PC-9 (cell line): ENCODE results near the gene GRIN2D. TPM values are rescaled to one million over a fixed set of nuclear protein-coding genes. Genes with fewer than 3 reads are reported as not detected.

Experiments
- Bru-seq: library from RNA; stranded (reverse); fragments of 400-500 nt; gene quantifications from one replicate; lab custom pipeline; 2021; lab: Mats Ljungman, UMichigan
- BruChase-seq, 2 experiments: library from RNA; stranded (reverse); fragments of 400-500 nt; gene quantifications; one replicate each; lab custom pipeline; 2021; lab: Mats Ljungman, UMichigan
- BruUV-seq: library from RNA; stranded (reverse); fragments of 400-500 nt; replicated peaks from 2 replicates; lab custom pipeline; 2021; lab: Mats Ljungman, UMichigan
- CTCF ChIA-PET: fragments of 300-600 bp; sonication (Branson Sonifier 250); formaldehyde crosslinking; loops from one replicate; lab custom pipeline; 2022; ENCODE audit warnings: antibody characterized with exemption; lab: Charles Lee
- POLR2A ChIA-PET: fragments of 300-600 bp; sonication (Branson Sonifier 250); formaldehyde crosslinking; loops from one replicate; lab custom pipeline; 2022; ENCODE audit warnings: antibody characterized with exemption; ENCODE audit not compliant: unreplicated experiment; lab: Charles Lee
- DNase-seq, 2 experiments: peaks; one replicate each; pipeline versions ENCODE4 v3.0.0 to v3.0.0-alpha.2; 2015 to 2022; ENCODE audit warnings: mixed read lengths in 1 of 2
- H2AFZ ChIP-seq: fragments of 200-600 bp; sonication (generic); 2 replicates; pipeline ENCODE4 v1.8.1; 2017; ENCODE audit warnings: antibody characterized with exemption
- H3F3A ChIP-seq: fragments of 200-600 bp; sonication (generic); 2 replicates; pipeline ENCODE4 v1.8.1; 2017; ENCODE audit warnings: antibody characterized with exemption, mild to moderate bottlenecking, low read depth; ENCODE audit not compliant: insufficient read depth
- H3K27ac ChIP-seq: fragments of 200-600 bp; sonication (generic); 2 replicates; pipeline ENCODE4 v1.6.1; 2016; ENCODE audit warnings: mixed run types
- H3K27me3 ChIP-seq: fragments of 200-600 bp; sonication (generic); 2 replicates; pipeline ENCODE4 v1.6.1; 2016; ENCODE audit warnings: low read depth, mixed run types; ENCODE audit not compliant: insufficient read depth
- H3K36me3 ChIP-seq: fragments of 200-600 bp; sonication (generic); 2 replicates; pipeline ENCODE4 v1.6.1; 2016; ENCODE audit warnings: low read depth, mixed run types
- H3K4me1 ChIP-seq: fragments of 200-600 bp; sonication (generic); replicated peaks from 2 replicates; pipeline ENCODE4 v1.6.1; 2016; ENCODE audit warnings: mixed run types; ENCODE audit not compliant: insufficient read depth
- H3K4me2 ChIP-seq: fragments of 200-600 bp; sonication (generic); 2 replicates; pipeline ENCODE4 v1.6.1; 2017; ENCODE audit warnings: mixed run types
- H3K4me3 ChIP-seq: fragments of 200-600 bp; sonication (generic); 2 replicates; pipeline ENCODE4 v1.6.1; 2016; ENCODE audit warnings: mixed run types
- H3K79me2 ChIP-seq: fragments of 200-600 bp; sonication (generic); 2 replicates; pipeline ENCODE4 v1.6.1; 2017; ENCODE audit warnings: low read depth, mixed run types
- H3K9me2 ChIP-seq: fragments of 200-600 bp; sonication (generic); 2 replicates; pipeline ENCODE4 v1.8.1; 2017; ENCODE audit warnings: mild to moderate bottlenecking; ENCODE audit not compliant: insufficient read depth
- H3K9me3 ChIP-seq: fragments of 200-600 bp; sonication (generic); 2 replicates; pipeline ENCODE4 v1.8.1; 2016; ENCODE audit warnings: low read depth; ENCODE audit not compliant: insufficient read depth
- H4K20me1 ChIP-seq: fragments of 200-600 bp; sonication (generic); 2 replicates; pipeline ENCODE4 v1.8.1; 2017; ENCODE audit not compliant: insufficient read depth
- CTCF ChIP-seq: fragments of 200-600 bp; sonication (generic); conservative IDR thresholded peaks from 2 replicates; pipeline ENCODE4 v1.6.1; 2017; ENCODE audit warnings: mixed run types, antibody characterized with exemption, mild to moderate bottlenecking, moderate library complexity
- EZH2 ChIP-seq: fragments of 200-600 bp; sonication (generic); IDR thresholded peaks from 2 replicates; pipeline ENCODE4 v1.8.0; 2017; ENCODE audit warnings: antibody characterized with exemption, low read depth
- intact Hi-C: fragments of 100-400 bp; cut with micrococcal nuclease; formaldehyde crosslinking; loops from one replicate; pipeline ENCODE4 v1.10.0; 2022; ENCODE audit not compliant: unreplicated experiment
- long read RNA-seq: library from polyadenylated mRNA; stranded (forward); transcript quantifications from one replicate; pipeline ENCODE4 v2.0.0, GENCODE V29; 2022
- total RNA-seq: library from RNA; stranded (reverse); gene quantifications from 2 replicates; pipeline ENCODE4 v1.2.3, GENCODE V29; 2021

Gene GRIN2D
- total RNA-seq: 3.2 and 3.8 TPM in 2 replicates
- percentile 37 among the genes with signal in this experiment for Bru-seq, nascent RNA
- percentile 32 among the genes with signal in this experiment for BruChase-seq, experiment 1, labeled RNA remaining after a 2-hour chase
- percentile 43 among the genes with signal in this experiment for BruChase-seq, experiment 2, labeled RNA remaining after a 6-hour chase
- long read RNA-seq, partial matches to known transcripts: 3 of 7 reads
- long read RNA-seq, other reads (novel, unspliced or antisense): 4 of 7 reads

- Histone ChIP-seq H3K4me1 (peaks cover 13% of the 10 kb centered on the region), H4K20me1 (no peaks in the 10 kb centered on the region; the same call in 1 of the 2 replicates), H3K4me2 (peak within 1 kb of the TSS; percentile 54), H3K27me3 (peaks cover 11% of the 10 kb centered on the region), H3F3A (peaks cover 43% of the 10 kb centered on the region), H3K9me2 (no peaks in the 10 kb centered on the region), H2AFZ (no peak within 1 kb of the TSS), H3K79me2 (peaks cover 33% of the 10 kb centered on the region), H3K9me3 (no peaks in the 10 kb centered on the region), H3K4me3 (no peak within 1 kb of the TSS), H3K27ac (no peak within 1 kb of the TSS), H3K36me3 (peaks cover 7% of the 10 kb centered on the region)
- intact Hi-C loops: loop anchor here (2.0 to 5.0 kb wide), 2 partner anchors 73 to 94 kb away; a partner anchor contains a TSS
- ChIA-PET POLR2A (interaction anchor here (0.6 to 0.7 kb wide), 5 partner anchors 29 to 163 kb away, joined by 3 to 17 read pairs (median 4); partner anchors contain the start of gene SYNGR4), CTCF (interaction anchor here (0.6 kb wide), 2 partner anchors 8 to 21 kb away, joined by 7 to 10 read pairs; no protein-coding TSS in a partner anchor)
- TF ChIP-seq CTCF (no peak), EZH2 (no peak)
- DNase-seq: peak in 1 of 2 experiments; percentile 37
- BruUV-seq: no TSS peak
Measured at GRCh38 chr19:48393559-48394330, at the start of gene GRIN2D. Gene GRIN2D, plus strand, starts transcription at chr19:48393668. Its CDS starts 4,725 bp downstream, at chr19:48398393.

GRCh38 chr19:48344892-48345291, 48.6 kb upstream of the GRIN2D start:
- H3K9me3 ChIP-seq: no peaks in the 10 kb centered on the region
- H3F3A ChIP-seq: peaks cover 23% of the 10 kb centered on the region; the same call in 1 of the 2 replicates
- no peak overlapping the region for H3K4me2 ChIP-seq
- H3K27ac ChIP-seq: no peak overlapping the region
- H3K36me3 ChIP-seq: no peaks in the 10 kb centered on the region
- H3K4me1 ChIP-seq: peaks cover 10% of the 10 kb centered on the region; the same call in 1 of the 2 replicates
- POLR2A ChIA-PET: no interaction called here
- TF ChIP-seq CTCF (no peak), EZH2 (no peak)
- H2AFZ ChIP-seq: no peak overlapping the region
- H3K9me2 ChIP-seq: no peaks in the 10 kb centered on the region
- BruUV-seq: no TSS peak
- H3K4me3 ChIP-seq: no peak overlapping the region
- CTCF ChIA-PET: no interaction called here
- intact Hi-C loops: no loop called here
- no peaks in the 10 kb centered on the region for H4K20me1 ChIP-seq
- no peak for DNase-seq
- H3K79me2 ChIP-seq: no peaks in the 10 kb centered on the region
- no peaks in the 10 kb centered on the region for H3K27me3 ChIP-seq

GRCh38 chr19:48346191-48346590, 47.3 kb upstream of the GRIN2D start:
- CTCF ChIA-PET: no interaction called here
- Histone ChIP-seq H2AFZ (no peak overlapping the region), H3K27me3 (no peaks in the 10 kb centered on the region), H3K4me3 (no peak overlapping the region), H4K20me1 (no peaks in the 10 kb centered on the region), H3K79me2 (no peaks in the 10 kb centered on the region), H3K27ac (no peak overlapping the region), H3K9me2 (no peaks in the 10 kb centered on the region), H3K36me3 (no peaks in the 10 kb centered on the region), H3K4me2 (no peak overlapping the region), H3K4me1 (peaks cover 10% of the 10 kb centered on the region; the same call in 1 of the 2 replicates), H3K9me3 (no peaks in the 10 kb centered on the region), H3F3A (peaks cover 23% of the 10 kb centered on the region; the same call in 1 of the 2 replicates)
- intact Hi-C loops: no loop called here
- DNase-seq: no peak
- TF ChIP-seq CTCF (no peak), EZH2 (no peak)
- BruUV-seq: no TSS peak
- POLR2A ChIA-PET: interaction anchor here (0.6 kb wide), 1 partner anchor 9 kb away, joined by 8 read pairs; no protein-coding TSS in a partner anchor
